ENCODE results near the gene DCST2. TPM values are rescaled to one million over a fixed set of nuclear protein-coding genes. Genes with fewer than 3 reads are reported as not detected.

Gene DCST2
- total and polyA plus RNA-seq, 10 of the 15 experiments (the other 5 are each of a cell fraction or from before 2014, with no cell fraction given) = 0.33 to 0.41 (median 0.36) TPM; not detected in 7

DNA sequence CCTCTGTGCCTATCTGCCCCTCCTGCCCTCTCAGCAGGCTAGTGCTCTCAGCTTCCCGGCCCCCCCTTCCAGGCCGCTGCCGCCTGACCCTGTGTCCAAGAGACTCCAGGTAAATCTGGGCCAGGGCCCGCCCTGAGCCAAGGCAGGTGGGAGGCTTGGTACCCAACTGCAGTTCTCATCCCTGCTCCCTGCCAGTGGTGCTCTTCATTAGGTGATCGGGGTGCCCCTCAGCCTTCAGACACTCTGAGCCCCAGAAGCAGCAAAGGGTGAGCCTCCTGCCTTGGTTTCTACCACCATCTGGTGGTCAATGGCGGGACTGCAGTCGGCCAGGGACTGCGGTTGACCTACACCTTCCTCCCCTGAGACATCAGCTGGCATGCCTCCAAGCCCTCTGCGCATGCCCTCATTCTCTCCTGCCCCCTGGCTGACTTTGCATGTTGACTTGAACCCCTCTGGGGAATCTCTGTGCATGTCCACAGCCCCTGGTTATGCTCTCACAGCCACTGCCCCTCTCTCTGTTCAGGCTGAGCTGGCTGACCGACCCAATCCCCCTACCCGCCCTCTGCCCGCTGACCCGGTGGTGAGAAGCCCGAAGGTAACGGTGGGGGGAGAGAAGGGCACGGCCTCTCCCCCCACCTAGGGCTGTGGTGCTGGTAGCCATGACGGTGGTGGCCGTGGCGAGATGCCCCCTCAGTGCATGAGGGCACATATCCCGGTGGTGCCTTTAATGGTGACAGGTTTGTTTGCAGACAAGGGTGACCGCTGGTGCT lies 28.0 kb upstream of the DCST2 start (continued):
- TF ChIP-seq MEF2A (IDR thresholded peaks at IDR 0.05; ENCODE audit: insufficient read depth, low read depth, low read length) (no peak), CBFB (IDR thresholded peaks at IDR 0.05; ENCODE audit: low read depth) (peak; percentile 83; the same call in 1 of the 2 replicates), SUZ12 (IDR thresholded peaks at IDR 0.05; ENCODE audit: unreplicated experiment) (no peak), YBX1 (IDR thresholded peaks at IDR 0.05) (0 out of 2 replicates have a peak, but pooled peaks have one; percentile 40), KDM1A (IDR thresholded peaks at IDR 0.05; ENCODE audit: borderline replicate concordance) (no peak), SIN3A (IDR thresholded peaks at IDR 0.05; ENCODE audit: low read depth, low read length) (no peak), CEBPB (IDR thresholded peaks at IDR 0.05; ENCODE audit: borderline replicate concordance in 1 of 2, low read depth in 2 of 2, low read length in 2 of 2) (no peak), NFYA (IDR thresholded peaks at IDR 0.05; ENCODE audit: borderline replicate concordance, low read depth, low read length) (no peak), RB1 (IDR thresholded peaks at IDR 0.05; ENCODE audit: borderline replicate concordance) (peak; percentile 88; the same call in 1 of the 2 replicates), RELA (IDR thresholded peaks at IDR 0.05; ENCODE audit: borderline replicate concordance, partially characterized antibody) (no peak), GATAD2B (conservative IDR thresholded peaks at IDR 0.05; ENCODE audit: low read depth) (no peak), SP1 (IDR thresholded peaks at IDR 0.05; ENCODE audit: low read depth, low read length) (no peak), MEF2B (IDR thresholded peaks at IDR 0.05; ENCODE audit: partially characterized antibody, poor library complexity, severe bottlenecking) (peak; percentile 98)
- TF ChIP-seq, protein P1, sequence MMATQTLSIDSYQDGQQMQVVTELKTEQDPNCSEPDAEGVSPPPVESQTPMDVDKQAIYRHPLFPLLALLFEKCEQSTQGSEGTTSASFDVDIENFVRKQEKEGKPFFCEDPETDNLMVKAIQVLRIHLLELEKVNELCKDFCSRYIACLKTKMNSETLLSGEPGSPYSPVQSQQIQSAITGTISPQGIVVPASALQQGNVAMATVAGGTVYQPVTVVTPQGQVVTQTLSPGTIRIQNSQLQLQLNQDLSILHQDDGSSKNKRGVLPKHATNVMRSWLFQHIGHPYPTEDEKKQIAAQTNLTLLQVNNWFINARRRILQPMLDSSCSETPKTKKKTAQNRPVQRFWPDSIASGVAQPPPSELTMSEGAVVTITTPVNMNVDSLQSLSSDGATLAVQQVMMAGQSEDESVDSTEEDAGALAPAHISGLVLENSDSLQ (IDR thresholded peaks at IDR 0.05) = 0 out of 2 replicates have a peak, but pooled peaks have one; percentile 52
- TF ChIP-seq, protein P2, sequence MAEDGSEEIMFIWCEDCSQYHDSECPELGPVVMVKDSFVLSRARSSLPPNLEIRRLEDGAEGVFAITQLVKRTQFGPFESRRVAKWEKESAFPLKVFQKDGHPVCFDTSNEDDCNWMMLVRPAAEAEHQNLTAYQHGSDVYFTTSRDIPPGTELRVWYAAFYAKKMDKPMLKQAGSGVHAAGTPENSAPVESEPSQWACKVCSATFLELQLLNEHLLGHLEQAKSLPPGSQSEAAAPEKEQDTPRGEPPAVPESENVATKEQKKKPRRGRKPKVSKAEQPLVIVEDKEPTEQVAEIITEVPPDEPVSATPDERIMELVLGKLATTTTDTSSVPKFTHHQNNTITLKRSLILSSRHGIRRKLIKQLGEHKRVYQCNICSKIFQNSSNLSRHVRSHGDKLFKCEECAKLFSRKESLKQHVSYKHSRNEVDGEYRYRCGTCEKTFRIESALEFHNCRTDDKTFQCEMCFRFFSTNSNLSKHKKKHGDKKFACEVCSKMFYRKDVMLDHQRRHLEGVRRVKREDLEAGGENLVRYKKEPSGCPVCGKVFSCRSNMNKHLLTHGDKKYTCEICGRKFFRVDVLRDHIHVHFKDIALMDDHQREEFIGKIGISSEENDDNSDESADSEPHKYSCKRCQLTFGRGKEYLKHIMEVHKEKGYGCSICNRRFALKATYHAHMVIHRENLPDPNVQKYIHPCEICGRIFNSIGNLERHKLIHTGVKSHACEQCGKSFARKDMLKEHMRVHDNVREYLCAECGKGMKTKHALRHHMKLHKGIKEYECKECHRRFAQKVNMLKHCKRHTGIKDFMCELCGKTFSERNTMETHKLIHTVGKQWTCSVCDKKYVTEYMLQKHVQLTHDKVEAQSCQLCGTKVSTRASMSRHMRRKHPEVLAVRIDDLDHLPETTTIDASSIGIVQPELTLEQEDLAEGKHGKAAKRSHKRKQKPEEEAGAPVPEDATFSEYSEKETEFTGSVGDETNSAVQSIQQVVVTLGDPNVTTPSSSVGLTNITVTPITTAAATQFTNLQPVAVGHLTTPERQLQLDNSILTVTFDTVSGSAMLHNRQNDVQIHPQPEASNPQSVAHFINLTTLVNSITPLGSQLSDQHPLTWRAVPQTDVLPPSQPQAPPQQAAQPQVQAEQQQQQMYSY (CRISPR knock-in tag; IDR thresholded peaks at IDR 0.05) = no peak
- TF ChIP-seq, protein P3, sequence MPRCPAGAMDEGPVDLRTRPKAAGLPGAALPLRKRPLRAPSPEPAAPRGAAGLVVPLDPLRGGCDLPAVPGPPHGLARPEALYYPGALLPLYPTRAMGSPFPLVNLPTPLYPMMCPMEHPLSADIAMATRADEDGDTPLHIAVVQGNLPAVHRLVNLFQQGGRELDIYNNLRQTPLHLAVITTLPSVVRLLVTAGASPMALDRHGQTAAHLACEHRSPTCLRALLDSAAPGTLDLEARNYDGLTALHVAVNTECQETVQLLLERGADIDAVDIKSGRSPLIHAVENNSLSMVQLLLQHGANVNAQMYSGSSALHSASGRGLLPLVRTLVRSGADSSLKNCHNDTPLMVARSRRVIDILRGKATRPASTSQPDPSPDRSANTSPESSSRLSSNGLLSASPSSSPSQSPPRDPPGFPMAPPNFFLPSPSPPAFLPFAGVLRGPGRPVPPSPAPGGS (IDR thresholded peaks at IDR 0.05; ENCODE audit: borderline replicate concordance, insufficient read depth, low read depth, low read length, poor library complexity, severe bottlenecking) = no peak
- TF ChIP-seq, protein P4, sequence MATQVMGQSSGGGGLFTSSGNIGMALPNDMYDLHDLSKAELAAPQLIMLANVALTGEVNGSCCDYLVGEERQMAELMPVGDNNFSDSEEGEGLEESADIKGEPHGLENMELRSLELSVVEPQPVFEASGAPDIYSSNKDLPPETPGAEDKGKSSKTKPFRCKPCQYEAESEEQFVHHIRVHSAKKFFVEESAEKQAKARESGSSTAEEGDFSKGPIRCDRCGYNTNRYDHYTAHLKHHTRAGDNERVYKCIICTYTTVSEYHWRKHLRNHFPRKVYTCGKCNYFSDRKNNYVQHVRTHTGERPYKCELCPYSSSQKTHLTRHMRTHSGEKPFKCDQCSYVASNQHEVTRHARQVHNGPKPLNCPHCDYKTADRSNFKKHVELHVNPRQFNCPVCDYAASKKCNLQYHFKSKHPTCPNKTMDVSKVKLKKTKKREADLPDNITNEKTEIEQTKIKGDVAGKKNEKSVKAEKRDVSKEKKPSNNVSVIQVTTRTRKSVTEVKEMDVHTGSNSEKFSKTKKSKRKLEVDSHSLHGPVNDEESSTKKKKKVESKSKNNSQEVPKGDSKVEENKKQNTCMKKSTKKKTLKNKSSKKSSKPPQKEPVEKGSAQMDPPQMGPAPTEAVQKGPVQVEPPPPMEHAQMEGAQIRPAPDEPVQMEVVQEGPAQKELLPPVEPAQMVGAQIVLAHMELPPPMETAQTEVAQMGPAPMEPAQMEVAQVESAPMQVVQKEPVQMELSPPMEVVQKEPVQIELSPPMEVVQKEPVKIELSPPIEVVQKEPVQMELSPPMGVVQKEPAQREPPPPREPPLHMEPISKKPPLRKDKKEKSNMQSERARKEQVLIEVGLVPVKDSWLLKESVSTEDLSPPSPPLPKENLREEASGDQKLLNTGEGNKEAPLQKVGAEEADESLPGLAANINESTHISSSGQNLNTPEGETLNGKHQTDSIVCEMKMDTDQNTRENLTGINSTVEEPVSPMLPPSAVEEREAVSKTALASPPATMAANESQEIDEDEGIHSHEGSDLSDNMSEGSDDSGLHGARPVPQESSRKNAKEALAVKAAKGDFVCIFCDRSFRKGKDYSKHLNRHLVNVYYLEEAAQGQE (IDR thresholded peaks at IDR 0.05; ENCODE audit: low read depth, low read length) = no peak
